ENCODE measurements around the gene ACTL8. TPM values are rescaled to one million over a fixed set of nuclear protein-coding genes. Genes with fewer than 3 reads are reported as not detected.

The ACTL8 gene
- total and polyA plus RNA-seq, 8 donors = not detected

DNA sequence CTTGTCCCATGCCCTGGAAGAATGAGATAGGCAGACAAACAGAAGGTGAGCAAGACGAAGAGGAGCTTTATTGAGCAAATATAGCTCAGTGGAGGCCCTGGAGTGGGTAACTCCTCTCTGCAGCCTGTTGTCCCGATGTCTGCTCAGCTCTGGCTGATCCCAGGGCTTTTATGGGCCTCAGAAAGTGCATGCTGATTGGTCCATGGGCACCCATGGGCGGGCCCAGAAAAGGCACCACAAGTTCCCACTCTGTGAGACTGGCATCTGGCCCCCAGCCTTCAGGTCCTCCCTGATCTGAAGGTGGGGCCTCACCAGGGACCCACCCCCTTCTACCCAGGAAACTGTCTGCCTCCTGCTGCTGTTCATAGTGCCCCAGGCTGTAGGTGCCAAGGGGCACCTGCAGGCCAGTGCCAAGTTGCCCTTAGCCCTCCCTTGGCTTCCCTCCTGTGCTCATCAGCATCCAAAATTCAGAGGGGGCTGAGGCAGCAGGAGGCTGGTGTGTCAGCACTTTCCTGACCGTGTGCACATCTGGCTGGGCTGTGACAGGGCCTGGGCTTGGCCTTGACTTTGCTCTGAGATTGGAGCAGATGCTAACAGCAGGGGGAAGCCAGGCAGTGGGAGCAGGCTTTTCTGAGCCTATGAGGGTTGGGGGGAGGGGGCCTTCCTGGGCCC is 35.4 kb downstream of the ACTL8 start:
- H3K4me3 ChIP-seq = no peak overlapping the region
- WGBS, 2 donors = 73 to 77% methylated on average over 4 of the region's 4 CpGs
- H3K27ac ChIP-seq = no peak overlapping the region
- ATAC-seq (no peak), DNase-seq (no peak), FAIRE-seq (no peak)
- no peaks in the 10 kb centered on the region for H3K4me1 ChIP-seq
- no peaks in the 10 kb centered on the region for H3K9me3 ChIP-seq
- TF ChIP-seq, protein P1, sequence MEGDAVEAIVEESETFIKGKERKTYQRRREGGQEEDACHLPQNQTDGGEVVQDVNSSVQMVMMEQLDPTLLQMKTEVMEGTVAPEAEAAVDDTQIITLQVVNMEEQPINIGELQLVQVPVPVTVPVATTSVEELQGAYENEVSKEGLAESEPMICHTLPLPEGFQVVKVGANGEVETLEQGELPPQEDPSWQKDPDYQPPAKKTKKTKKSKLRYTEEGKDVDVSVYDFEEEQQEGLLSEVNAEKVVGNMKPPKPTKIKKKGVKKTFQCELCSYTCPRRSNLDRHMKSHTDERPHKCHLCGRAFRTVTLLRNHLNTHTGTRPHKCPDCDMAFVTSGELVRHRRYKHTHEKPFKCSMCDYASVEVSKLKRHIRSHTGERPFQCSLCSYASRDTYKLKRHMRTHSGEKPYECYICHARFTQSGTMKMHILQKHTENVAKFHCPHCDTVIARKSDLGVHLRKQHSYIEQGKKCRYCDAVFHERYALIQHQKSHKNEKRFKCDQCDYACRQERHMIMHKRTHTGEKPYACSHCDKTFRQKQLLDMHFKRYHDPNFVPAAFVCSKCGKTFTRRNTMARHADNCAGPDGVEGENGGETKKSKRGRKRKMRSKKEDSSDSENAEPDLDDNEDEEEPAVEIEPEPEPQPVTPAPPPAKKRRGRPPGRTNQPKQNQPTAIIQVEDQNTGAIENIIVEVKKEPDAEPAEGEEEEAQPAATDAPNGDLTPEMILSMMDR (IDR thresholded peaks at IDR 0.05) = no peak
- H3K36me3 ChIP-seq = no peaks in the 10 kb centered on the region
- no peaks in the 10 kb centered on the region for H3K27me3 ChIP-seq
- intact Hi-C loops (cut with DNase I) = no loop called here

DNA sequence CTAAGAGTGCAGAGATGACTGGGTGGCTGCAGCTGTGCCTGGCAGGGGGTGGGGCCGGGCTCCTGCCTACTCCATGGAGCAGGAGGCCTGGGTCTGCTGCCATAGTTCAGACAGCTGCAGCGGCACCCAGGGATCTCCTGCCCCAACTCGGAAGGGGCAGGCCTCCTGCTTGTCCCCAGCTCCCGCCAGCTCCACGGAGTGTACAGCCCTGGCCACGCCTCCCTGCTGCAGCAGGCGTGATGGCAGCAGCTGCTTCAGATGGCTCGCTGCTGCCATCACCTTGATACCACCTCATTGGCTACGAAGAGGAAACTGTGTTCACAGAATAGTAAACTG is 35.9 kb downstream of the ACTL8 start:
- no peak overlapping the region for H3K4me3 ChIP-seq
- H3K36me3 ChIP-seq = no peaks in the 10 kb centered on the region
- H3K27ac ChIP-seq = no peak overlapping the region
- H3K27me3 ChIP-seq = no peaks in the 10 kb centered on the region
- intact Hi-C loops (cut with DNase I) = no loop called here
- ATAC-seq = no peak
- DNase-seq = no peak
- 55 to 61% methylated on average over 9 of the region's 9 CpGs for WGBS, 2 donors
- no peaks in the 10 kb centered on the region for H3K9me3 ChIP-seq
- TF ChIP-seq, protein P1 (IDR thresholded peaks at IDR 0.05) = no peak
- H3K4me1 ChIP-seq = no peaks in the 10 kb centered on the region
- FAIRE-seq = no peak

DNA sequence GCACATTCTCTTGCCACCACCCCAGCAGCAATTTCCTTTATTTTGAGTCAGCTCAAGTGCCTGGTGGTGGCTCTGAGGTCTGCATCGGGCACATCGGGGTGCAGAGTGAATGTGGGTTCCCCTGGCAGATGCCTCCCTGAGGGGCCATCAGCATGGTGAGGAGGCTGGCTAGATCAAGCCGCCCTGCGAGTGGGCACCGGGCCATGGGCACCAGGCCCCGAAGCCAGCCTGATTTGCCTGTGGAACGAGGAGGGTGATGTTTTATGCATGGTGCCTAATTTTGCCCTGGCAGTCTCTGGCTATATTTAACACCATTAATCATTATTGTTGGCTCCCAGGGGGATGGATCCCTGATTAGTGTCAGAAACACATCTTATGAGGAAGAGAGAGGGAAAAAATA is 36.3 kb downstream of the ACTL8 start:
- DNase-seq (no peak), ATAC-seq (no peak), FAIRE-seq (no peak)
- no peak overlapping the region for H3K27ac ChIP-seq
- H3K4me3 ChIP-seq = no peak overlapping the region
- 77 to 87% methylated on average over 7 of the region's 7 CpGs for WGBS, 2 donors
- TF ChIP-seq, protein P1 (IDR thresholded peaks at IDR 0.05) = no peak
- no peaks in the 10 kb centered on the region for H3K36me3 ChIP-seq
- no peaks in the 10 kb centered on the region for H3K9me3 ChIP-seq
- no peaks in the 10 kb centered on the region for H3K27me3 ChIP-seq
- H3K4me1 ChIP-seq = no peaks in the 10 kb centered on the region
- intact Hi-C loops (cut with DNase I) = no loop called here

DNA sequence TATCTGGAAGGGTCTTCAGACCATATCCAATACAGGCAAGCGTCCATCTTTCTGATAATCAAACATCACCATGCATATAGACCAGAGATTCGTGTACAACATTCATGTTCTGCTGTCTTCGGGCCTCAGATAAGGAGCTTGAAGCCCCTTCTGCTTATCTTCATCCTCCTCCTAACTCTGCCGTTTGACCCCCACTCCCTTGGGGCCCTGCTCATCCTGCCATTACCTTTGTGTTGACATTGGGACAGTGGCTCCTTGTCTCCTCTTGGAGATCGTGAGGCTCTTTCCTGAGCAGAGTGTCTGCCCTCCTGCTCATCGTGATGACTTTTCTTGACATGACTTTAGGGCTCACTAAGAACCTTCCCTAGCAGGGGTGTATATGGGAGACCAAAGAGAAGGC is 37.3 kb downstream of the ACTL8 start:
- intact Hi-C loops (cut with DNase I) = no loop called here
- no peak overlapping the region for H3K4me3 ChIP-seq
- no peaks in the 10 kb centered on the region for H3K9me3 ChIP-seq
- H3K27ac ChIP-seq = no peak overlapping the region
- no peak for DNase-seq
- TF ChIP-seq, protein P1 (IDR thresholded peaks at IDR 0.05) = no peak
- no peaks in the 10 kb centered on the region for H3K27me3 ChIP-seq
- ATAC-seq = no peak
- H3K36me3 ChIP-seq = no peaks in the 10 kb centered on the region
- FAIRE-seq = no peak
- H3K4me1 ChIP-seq = no peaks in the 10 kb centered on the region
- 56 to 58% methylated on average over 6 of the region's 6 CpGs for WGBS, 2 donors

DNA sequence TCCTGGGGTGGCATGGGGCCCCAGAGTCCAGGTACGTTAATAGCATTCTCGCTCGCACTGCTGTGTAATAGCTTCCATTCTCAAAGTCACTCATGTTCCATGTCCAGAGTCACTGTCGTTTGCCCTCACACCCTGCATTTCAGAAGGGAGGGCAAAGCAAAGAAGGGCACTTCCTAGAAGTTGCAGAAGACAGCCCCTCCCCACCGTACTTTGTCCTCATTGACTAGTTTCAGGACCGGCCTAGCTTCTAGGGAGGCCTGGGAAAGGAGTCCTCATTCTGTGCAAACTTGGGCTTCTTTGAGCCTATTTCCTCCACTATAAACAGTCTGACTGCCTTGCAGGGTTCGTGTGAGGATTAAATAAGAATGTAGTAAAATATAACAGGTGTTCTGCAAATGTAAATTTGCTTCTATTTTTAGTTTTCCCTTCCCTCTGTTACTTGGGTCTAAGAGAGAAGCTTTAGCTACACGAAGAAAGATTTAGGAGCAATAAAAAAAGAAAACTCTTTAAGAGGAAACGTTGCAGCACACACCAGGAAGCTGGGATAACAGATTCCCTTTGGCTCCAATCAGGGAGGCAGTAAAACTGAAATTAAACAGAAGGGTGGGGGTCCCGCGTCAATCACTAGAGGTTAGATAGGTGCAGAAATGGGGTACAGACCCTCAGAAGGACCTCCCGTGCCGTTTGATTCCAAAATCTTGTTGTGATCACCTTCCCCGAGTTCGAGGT is 40.1 kb downstream of the ACTL8 start:
- Histone ChIP-seq H3K36me3 (no peaks in the 10 kb centered on the region), H3K27me3 (no peaks in the 10 kb centered on the region), H3K4me3 (no peak overlapping the region), H3K4me1 (no peaks in the 10 kb centered on the region), H3K9me3 (no peaks in the 10 kb centered on the region), H3K27ac (no peak overlapping the region)
- FAIRE-seq = no peak
- TF ChIP-seq, protein P1 (IDR thresholded peaks at IDR 0.05) = no peak
- 46 to 61% methylated on average over 15 of the region's 15 CpGs for WGBS, 2 donors
- intact Hi-C loops (cut with DNase I) = no loop called here
- DNase-seq = no peak
- no peak for ATAC-seq
